ENCODE results near the gene FBXL17. TPM values are rescaled to one million over a fixed set of nuclear protein-coding genes. Genes with fewer than 3 reads are reported as not detected.

FBXL17 gene
- total and polyA plus RNA-seq, 2 of the 13 experiments (the other 11 are each of a cell fraction or from before 2014, with no cell fraction given): 3.0 to 7.9 TPM

DNA sequence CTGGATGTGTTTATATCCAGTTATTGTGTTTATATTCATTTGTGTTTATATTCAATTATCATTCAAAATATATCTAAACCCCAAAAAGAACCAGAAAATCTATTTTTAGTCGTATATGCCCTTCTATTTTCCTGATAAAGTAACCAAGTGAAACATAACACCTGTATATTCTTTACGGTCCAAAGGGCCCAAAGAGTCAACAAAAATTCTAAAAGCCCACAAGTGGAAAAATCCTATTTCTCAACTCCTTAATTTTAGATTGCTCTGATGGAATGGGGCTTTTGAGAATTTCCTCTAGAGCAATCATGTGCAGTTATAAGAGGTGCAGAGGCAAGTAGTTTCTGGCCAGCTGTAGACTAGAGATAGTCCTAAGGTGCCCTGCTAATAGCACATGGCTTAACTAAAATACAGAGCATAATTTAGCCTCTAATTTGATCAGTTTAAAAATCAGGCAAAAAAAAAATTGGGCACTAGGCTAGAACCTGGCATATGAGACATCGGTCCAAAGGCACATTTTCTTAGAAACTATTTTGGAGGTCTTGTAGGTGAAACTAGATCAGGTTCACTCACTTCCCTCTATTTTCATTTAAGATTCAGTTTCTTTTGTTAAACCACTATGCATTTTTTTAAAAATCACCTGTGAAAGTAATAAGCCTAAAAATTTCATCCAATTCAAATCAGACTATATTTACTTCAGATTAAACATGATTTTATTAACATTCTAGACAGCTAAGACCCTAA, 256.0 kb downstream of the FBXL17 start:
- FAIRE-seq (no peak), ATAC-seq (peak; percentile 77), DNase-seq (ENCODE audit: low spot score) (peak; percentile 18)
- in situ Hi-C loops (cut with HindIII; ENCODE audit: extremely low pct_ligation_motif_present, low pct_unique_long_range_greater_than_20kb) (no loop called here), intact Hi-C loops (cut with micrococcal nuclease; ENCODE audit: unreplicated experiment) (loop anchor here (2.0 kb wide), 1 partner anchor 43 kb away; no protein-coding TSS in a partner anchor)
- ChIA-PET POLR2A (no interaction called here), CTCF (ENCODE audit: low intra/inter-chr PET ratio, low total read pairs) (no interaction called here)
- WGBS (ENCODE audit: low lambda C conversion rate): 44% methylated on average over 3 of the region's 3 CpGs
- no peak overlapping the region for H3K4me3 ChIP-seq (replicated peaks in 1 of 3; ENCODE audit: insufficient read depth in 1 of 3, low read depth in 2 of 3, low read length in 3 of 3)
- H3K9me3 ChIP-seq (ENCODE audit: low read length): no peaks in the 10 kb centered on the region
- H3K4me1 ChIP-seq (ENCODE audit: insufficient read depth, low read length): peaks cover 12% of the 10 kb centered on the region
- H2AFZ ChIP-seq (ENCODE audit: low read length): no peak overlapping the region
- H3K36me3 ChIP-seq (replicated peaks in 1 of 2; ENCODE audit: control insufficient read depth in 1 of 2, insufficient read depth in 2 of 2, low read length in 2 of 2): no peaks in the 10 kb centered on the region
- H3K27ac ChIP-seq (ENCODE audit: extremely low read length, insufficient read depth, low read length): no peak overlapping the region
- H3K4me2 ChIP-seq (ENCODE audit: low read depth, low read length): peak overlapping the region; percentile 18
- no peaks in the 10 kb centered on the region for H3K27me3 ChIP-seq (ENCODE audit: control insufficient read depth in 1 of 2, insufficient read depth in 2 of 2, low read length in 2 of 2)
- H3K79me2 ChIP-seq (ENCODE audit: insufficient read depth, low read length): no peaks in the 10 kb centered on the region
- no peak overlapping the region for H3K9ac ChIP-seq (ENCODE audit: insufficient read depth, low read depth, low read length)
- H4K20me1 ChIP-seq (ENCODE audit: insufficient read depth, low read length): no peaks in the 10 kb centered on the region
- BruUV-seq (replicated peaks): no TSS peak
- TF ChIP-seq NFKBIZ (CRISPR knock-in tag; IDR thresholded peaks at IDR 0.05) (no peak), ZNF83 (CRISPR knock-in tag; IDR thresholded peaks at IDR 0.05; ENCODE audit: borderline replicate concordance) (no peak), SIX1 (CRISPR knock-in tag; IDR thresholded peaks at IDR 0.05; ENCODE audit: borderline replicate concordance) (peak; percentile 66), ZNF296 (CRISPR knock-in tag; conservative IDR thresholded peaks at IDR 0.05) (no peak), TBX3 (IDR thresholded peaks at IDR 0.05; ENCODE audit: borderline replicate concordance) (no peak), SMAD1 (CRISPR knock-in tag; IDR thresholded peaks at IDR 0.05; ENCODE audit: borderline replicate concordance, low read depth) (no peak), ZNF547 (CRISPR knock-in tag; IDR thresholded peaks at IDR 0.05) (no peak)
- TF ChIP-seq, protein P1, sequence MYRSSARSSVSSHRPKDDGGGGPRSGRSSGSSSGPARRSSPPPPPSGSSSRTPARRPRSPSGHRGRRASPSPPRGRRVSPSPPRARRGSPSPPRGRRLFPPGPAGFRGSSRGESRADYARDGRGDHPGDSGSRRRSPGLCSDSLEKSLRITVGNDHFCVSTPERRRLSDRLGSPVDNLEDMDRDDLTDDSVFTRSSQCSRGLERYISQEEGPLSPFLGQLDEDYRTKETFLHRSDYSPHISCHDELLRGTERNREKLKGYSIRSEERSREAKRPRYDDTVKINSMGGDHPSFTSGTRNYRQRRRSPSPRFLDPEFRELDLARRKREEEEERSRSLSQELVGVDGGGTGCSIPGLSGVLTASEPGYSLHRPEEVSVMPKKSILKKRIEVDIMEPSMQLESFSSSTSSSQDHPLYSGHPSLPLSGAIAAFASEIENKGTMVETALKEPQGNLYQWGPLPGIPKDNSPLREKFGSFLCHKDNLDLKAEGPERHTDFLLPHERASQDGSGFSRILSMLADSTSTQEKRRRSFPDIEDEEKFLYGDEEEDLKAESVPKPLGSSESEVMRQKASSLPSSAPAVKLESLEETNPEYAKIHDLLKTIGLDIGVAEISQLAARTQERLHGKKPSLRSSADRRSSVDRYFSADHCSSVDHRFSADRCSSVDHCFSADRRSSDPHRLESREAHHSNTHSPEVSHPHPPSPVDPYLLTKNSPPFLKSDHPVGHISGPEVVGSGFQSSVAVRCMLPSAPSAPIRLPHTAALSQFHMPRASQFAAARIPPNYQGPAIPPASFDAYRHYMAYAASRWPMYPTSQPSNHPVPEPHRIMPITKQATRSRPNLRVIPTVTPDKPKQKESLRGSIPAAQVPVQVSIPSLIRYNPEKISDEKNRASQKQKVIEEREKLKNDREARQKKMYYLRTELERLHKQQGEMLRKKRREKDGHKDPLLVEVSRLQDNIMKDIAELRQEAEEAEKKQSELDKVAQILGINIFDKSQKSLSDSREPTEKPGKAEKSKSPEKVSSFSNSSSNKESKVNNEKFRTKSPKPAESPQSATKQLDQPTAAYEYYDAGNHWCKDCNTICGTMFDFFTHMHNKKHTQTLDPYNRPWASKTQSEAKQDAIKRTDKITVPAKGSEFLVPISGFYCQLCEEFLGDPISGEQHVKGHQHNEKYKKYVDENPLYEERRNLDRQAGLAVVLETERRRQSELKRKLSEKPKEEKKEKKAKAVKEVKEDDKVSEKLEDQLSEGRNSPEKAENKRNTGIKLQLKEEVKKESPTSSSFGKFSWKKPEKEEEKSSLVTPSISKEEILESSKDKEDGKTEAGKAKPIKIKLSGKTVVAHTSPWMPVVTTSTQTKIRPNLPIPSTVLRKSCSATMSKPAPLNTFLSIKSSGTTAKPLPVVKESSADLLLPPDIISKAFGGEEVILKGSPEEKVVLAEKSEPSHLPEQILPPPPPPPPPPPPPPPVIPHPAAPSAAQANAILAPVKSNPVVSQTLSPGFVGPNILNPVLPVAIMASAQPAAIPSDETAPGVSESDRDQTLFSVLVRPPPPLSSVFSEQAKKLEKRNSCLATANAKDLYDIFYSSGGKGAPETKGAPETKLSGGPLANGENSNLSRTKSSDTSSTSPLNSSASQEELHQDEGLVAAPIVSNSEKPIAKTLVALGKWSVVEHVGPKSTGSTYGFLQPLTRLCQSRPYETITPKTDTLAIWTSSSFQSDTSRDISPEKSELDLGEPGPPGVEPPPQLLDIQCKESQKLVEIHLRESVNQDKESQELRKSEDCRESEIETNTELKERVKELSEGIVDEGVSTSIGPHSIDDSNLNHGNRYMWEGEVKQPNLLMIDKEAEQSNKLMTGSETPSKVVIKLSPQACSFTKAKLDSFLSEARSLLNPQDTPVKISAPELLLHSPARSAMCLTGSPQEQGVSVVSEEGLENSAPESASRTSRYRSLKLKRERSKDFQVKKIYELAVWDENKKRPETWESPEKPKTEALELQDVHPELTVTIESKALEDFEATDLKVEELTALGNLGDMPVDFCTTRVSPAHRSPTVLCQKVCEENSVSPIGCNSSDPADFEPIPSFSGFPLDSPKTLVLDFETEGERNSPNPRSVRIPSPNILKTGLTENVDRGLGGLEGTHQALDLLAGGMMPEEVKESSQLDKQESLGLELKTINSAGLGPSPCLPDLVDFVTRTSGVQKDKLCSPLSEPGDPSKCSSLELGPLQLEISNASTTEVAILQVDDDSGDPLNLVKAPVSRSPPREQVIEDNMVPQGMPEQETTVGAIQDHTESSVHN (CRISPR knock-in tag; IDR thresholded peaks at IDR 0.05): no peak
- TF ChIP-seq, protein P2, sequence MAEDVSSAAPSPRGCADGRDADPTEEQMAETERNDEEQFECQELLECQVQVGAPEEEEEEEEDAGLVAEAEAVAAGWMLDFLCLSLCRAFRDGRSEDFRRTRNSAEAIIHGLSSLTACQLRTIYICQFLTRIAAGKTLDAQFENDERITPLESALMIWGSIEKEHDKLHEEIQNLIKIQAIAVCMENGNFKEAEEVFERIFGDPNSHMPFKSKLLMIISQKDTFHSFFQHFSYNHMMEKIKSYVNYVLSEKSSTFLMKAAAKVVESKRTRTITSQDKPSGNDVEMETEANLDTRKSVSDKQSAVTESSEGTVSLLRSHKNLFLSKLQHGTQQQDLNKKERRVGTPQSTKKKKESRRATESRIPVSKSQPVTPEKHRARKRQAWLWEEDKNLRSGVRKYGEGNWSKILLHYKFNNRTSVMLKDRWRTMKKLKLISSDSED (CRISPR knock-in tag; IDR thresholded peaks at IDR 0.05): no peak
- TF ChIP-seq, protein P3, sequence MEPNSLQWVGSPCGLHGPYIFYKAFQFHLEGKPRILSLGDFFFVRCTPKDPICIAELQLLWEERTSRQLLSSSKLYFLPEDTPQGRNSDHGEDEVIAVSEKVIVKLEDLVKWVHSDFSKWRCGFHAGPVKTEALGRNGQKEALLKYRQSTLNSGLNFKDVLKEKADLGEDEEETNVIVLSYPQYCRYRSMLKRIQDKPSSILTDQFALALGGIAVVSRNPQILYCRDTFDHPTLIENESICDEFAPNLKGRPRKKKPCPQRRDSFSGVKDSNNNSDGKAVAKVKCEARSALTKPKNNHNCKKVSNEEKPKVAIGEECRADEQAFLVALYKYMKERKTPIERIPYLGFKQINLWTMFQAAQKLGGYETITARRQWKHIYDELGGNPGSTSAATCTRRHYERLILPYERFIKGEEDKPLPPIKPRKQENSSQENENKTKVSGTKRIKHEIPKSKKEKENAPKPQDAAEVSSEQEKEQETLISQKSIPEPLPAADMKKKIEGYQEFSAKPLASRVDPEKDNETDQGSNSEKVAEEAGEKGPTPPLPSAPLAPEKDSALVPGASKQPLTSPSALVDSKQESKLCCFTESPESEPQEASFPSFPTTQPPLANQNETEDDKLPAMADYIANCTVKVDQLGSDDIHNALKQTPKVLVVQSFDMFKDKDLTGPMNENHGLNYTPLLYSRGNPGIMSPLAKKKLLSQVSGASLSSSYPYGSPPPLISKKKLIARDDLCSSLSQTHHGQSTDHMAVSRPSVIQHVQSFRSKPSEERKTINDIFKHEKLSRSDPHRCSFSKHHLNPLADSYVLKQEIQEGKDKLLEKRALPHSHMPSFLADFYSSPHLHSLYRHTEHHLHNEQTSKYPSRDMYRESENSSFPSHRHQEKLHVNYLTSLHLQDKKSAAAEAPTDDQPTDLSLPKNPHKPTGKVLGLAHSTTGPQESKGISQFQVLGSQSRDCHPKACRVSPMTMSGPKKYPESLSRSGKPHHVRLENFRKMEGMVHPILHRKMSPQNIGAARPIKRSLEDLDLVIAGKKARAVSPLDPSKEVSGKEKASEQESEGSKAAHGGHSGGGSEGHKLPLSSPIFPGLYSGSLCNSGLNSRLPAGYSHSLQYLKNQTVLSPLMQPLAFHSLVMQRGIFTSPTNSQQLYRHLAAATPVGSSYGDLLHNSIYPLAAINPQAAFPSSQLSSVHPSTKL (CRISPR knock-in tag; IDR thresholded peaks at IDR 0.05): 0 out of 2 replicates have a peak, but pooled peaks have one; percentile 20
